GM19193 (cell line): ENCODE data around the gene COX6B2.

Source experiments
- POLR2A ChIP-seq: IDR thresholded peaks from 4 replicates; pipeline ENCODE4 v1.6.1; 2011; ENCODE audit not compliant: insufficient read depth, insufficient read length; ENCODE audit errors: extremely low read depth

Gene COX6B2

DNA sequence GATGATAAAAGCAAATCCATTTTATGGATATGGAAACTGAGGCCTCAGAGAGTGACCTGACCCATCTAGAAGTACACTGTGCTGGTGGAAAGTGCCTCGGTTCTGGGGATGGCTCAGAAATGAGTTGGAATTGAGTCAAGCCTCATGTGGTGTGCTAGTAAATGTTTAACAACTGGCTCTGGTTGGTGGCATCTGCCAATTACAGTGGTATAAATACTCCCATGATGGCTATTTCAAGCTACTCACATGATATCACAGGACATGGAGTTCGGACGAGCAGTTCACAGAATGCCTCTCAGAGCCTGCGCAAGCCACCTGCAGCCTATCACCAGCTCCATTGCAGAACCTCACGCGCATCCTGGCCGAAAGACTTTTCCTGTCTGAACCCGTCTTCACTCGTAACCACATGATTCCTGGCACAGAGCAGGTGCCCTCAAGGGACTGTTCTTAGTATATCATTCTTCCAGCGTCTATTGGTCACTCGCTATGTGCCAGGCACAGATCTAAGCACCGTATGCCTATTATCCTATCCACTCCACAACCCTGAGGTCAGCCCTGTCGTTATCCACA lies 38.5 kb downstream of the COX6B2 start:
- TF ChIP-seq POLR2A: no peak

- no peak for TF ChIP-seq POLR2A
Measured at GRCh38 chr19:55314396-55314795, 40.1 kb downstream of the COX6B2 start.

GRCh38 chr19:55312621-55313512 lies 41.7 kb downstream of the COX6B2 start:
- TF ChIP-seq POLR2A: no peak

GRCh38 chr19:55311797-55312196 lies 42.7 kb downstream of the COX6B2 start:
- TF ChIP-seq POLR2A: no peak

GRCh38 chr19:55311397-55311796 lies 43.1 kb downstream of the COX6B2 start:
- no peak for TF ChIP-seq POLR2A

DNA sequence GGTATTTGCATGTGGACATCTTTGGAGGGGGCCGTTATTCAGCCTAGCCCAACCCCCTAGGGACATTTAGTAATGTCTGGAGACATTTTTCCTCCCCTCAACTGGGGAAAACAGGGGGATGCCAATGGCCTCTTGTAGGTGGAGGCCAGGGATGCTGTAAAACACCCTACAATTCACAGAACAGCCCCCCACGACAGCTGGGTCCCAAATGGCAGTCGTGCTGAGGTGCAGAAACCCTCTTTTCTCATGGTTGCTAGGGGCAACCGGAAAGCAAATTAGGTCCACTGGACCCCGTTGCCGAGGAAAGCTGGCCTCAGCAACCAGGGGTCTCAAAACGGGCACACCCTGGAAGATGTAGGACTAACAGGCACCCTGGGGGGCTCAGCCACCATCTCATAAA lies 44.0 kb downstream of the COX6B2 start:
- TF ChIP-seq POLR2A: no peak

- TF ChIP-seq POLR2A: no peak
Measured at GRCh38 chr19:55309448-55309847, 45.1 kb downstream of the COX6B2 start.

- no peak for TF ChIP-seq POLR2A
Measured at GRCh38 chr19:55308281-55308680, 46.2 kb downstream of the COX6B2 start.

- no peak for TF ChIP-seq POLR2A
Measured at GRCh38 chr19:55306712-55307111, 47.8 kb downstream of the COX6B2 start.

DNA sequence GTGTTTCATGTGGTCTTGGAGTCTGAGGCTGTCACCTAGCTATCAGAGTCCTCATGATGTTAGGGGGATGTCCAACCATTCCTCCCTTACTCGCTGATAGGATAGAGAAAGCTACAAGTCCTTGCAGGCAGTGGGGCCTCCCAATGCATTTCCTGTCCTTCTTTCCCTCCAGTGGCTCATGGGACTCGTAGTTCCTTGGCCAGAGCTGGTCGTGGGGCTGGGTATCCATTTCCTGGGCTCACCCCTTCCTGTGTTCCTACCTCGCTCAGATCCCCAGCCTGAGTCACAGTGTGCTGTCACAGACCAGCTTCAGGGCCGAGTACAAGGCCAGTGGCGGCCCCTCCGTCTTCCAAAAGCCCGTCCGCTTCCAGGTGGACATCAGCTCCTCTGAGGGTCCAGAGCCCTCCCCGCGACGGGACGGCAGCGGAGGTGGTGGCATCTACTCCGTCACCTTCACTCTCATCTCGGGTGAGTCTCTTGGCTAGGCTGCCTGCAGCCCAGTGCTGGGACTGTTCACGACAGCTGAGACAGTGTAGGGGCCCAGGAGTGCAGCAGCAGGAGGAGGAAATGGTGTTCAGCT lies 48.4 kb downstream of the COX6B2 start:
- TF ChIP-seq POLR2A: no peak

- TF ChIP-seq POLR2A: no peak
Measured at GRCh38 chr19:55305491-55305890, 49.0 kb downstream of the COX6B2 start.

- TF ChIP-seq POLR2A: no peak
Measured at GRCh38 chr19:55304980-55305379, 49.5 kb downstream of the COX6B2 start.

- no peak for TF ChIP-seq POLR2A
Measured at GRCh38 chr19:55304279-55304978, 50.1 kb downstream of the COX6B2 start.

DNA sequence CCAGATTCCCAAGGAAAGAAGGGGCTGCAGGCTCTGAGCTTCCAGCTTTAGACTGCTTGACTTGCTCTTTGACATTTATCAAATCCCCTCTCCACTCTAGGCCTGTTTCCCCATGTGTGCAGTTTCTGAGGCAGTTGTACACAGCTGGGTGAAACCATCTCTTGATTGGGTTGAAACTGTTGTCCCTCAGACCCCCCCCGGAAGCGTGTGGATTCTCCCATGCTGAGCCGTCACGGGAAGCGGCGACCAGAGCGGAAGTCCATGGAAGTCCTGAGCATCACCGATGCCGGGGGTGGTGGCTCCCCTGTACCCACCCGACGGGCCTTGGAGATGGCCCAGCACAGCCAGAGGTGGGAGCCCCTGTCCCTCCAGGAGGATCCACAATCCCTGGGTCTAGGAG lies 51.0 kb downstream of the COX6B2 start:
- TF ChIP-seq POLR2A: no peak

GRCh38 chr19:55302318-55302703 lies 52.2 kb downstream of the COX6B2 start:
- no peak for TF ChIP-seq POLR2A
